HCT116 (cell line): ENCODE measurements around the gene MLH1. TPM values are rescaled to one million over a fixed set of nuclear protein-coding genes. Genes with fewer than 3 reads are reported as not detected.

Experiments used
- ATAC-seq: fragments of 200-7000 bp; cut with Tn5 transposase; 2 replicates; pipeline ENCODE4 v1.9.1; 2020; ENCODE audit warnings: mild to moderate bottlenecking, moderate library complexity
- BruUV-seq: library from RNA; stranded (reverse); fragments of 400-500 nt; replicated peaks from 2 replicates; lab custom pipeline; 2021; lab: Mats Ljungman, UMichigan
- CTCF ChIA-PET: fragments of 300-600 bp; sonication (Branson Sonifier 250); formaldehyde crosslinking; loops from one replicate; lab custom pipeline; 2021; ENCODE audit warnings: antibody characterized with exemption; lab: Charles Lee
- POLR2A ChIA-PET: fragments of 300-600, 350-600 bp; sonication (Branson Sonifier 250); formaldehyde crosslinking; loops from one replicate; lab custom pipeline; 2021; ENCODE audit warnings: antibody characterized with exemption; lab: Charles Lee
- RAD21 ChIA-PET, 2 experiments: fragments of 300-600 bp; sonication (Branson Sonifier 250); formaldehyde crosslinking; loops; one replicate each; lab custom pipeline; 2023; ENCODE audit warnings: low total read pairs in 2 of 2; ENCODE audit not compliant: uncharacterized antibody in 2 of 2, unreplicated experiment in 2 of 2, low non-redundant PET in 1 of 2; lab: Charles Lee
- DNase-seq: peaks from one replicate; pipeline ENCODE4 v3.0.0-alpha.2; 2010; ENCODE audit warnings: low read depth, low spot score
- H2AFZ ChIP-seq: fragments of 200-600 bp; shearing (Covaris generic), sonication (generic); 2 replicates; pipeline ENCODE4 v1.6.1; 2017; ENCODE audit warnings: low read depth, mixed run types, mixed read lengths, antibody characterized with exemption, low read length; ENCODE audit not compliant: poor library complexity, severe bottlenecking
- H3K27ac ChIP-seq: 2 replicates; pipeline ENCODE4 v1.5.1; 2012; ENCODE audit warnings: low read depth, low read length
- H3K27me3 ChIP-seq: fragments of 200-600 bp; sonication (generic); 2 replicates; pipeline ENCODE4 v1.6.1; 2016; ENCODE audit warnings: mixed run types, low read length, mixed read lengths; ENCODE audit not compliant: insufficient read depth
- H3K36me3 ChIP-seq, 2 experiments: fragments of 200-500 bp in 1 of 2; fragments of 200-600 bp in 1 of 2; sonication (Bioruptor generic) in 1 of 2; sonication (generic) in 1 of 2; 2 replicates each; pipeline versions ENCODE4 v1.5.1 to v1.6.1; 2014 to 2016; ENCODE audit warnings: low read length in 2 of 2, inconsistent platforms in 1 of 2, mixed read lengths in 1 of 2, mixed run types in 1 of 2; ENCODE audit not compliant: insufficient read depth in 2 of 2, control insufficient read depth in 1 of 2
- H3K4me1 ChIP-seq, 2 experiments: fragments of 200-600 bp in 1 of 2; sonication (generic) in 1 of 2; 2 replicates each; pipeline versions ENCODE4 v1.5.1 to v1.6.1; 2012 to 2017; ENCODE audit warnings: low read length in 2 of 2, inconsistent platforms in 1 of 2, mild to moderate bottlenecking in 1 of 2, mixed read lengths in 1 of 2, mixed run types in 1 of 2, moderate library complexity in 1 of 2; ENCODE audit not compliant: insufficient read depth in 2 of 2, control insufficient read depth in 1 of 2
- H3K4me2 ChIP-seq: fragments of 200-600 bp; sonication (generic); 2 replicates; pipeline ENCODE4 v1.6.1; 2017; ENCODE audit warnings: mixed run types, low read length, mixed read lengths
- H3K4me3 ChIP-seq, 2 experiments: fragments of 200-600 bp in 1 of 2; sonication (generic) in 1 of 2; replicated peaks in 1 of 2; 2 replicates each; pipeline ENCODE4 v1.5.1; 2011 to 2016; ENCODE audit warnings: low read length in 2 of 2, control low read depth in 1 of 2, low read depth in 1 of 2, mild to moderate bottlenecking in 1 of 2, mixed read lengths in 1 of 2, mixed run types in 1 of 2
- H3K79me2 ChIP-seq: fragments of 200-600 bp; sonication (generic); 2 replicates; pipeline ENCODE4 v1.6.1; 2017; ENCODE audit warnings: mild to moderate bottlenecking, mixed run types, low read length, moderate library complexity, mixed read lengths; ENCODE audit not compliant: insufficient read depth
- H3K9ac ChIP-seq: fragments of 200-600 bp; sonication (generic); 2 replicates; pipeline ENCODE4 v1.6.1; 2016; ENCODE audit warnings: low read length, mixed read lengths
- H3K9me2 ChIP-seq: fragments of 200-600 bp; sonication (generic), shearing (Covaris generic); 2 replicates; pipeline ENCODE4 v1.6.1; 2017; ENCODE audit warnings: mixed run types, mild to moderate bottlenecking, moderate library complexity; ENCODE audit not compliant: insufficient read depth
- H3K9me3 ChIP-seq, 2 experiments: fragments of 200-500 bp in 1 of 2; fragments of 200-600 bp in 1 of 2; sonication (Bioruptor generic) in 1 of 2; sonication (generic) in 1 of 2; 2 replicates each; pipeline ENCODE4 v1.6.1; 2014 to 2017; ENCODE audit warnings: low read length in 2 of 2, mixed read lengths in 2 of 2, inconsistent platforms in 1 of 2, low read depth in 1 of 2, mild to moderate bottlenecking in 1 of 2, mixed run types in 1 of 2, moderate library complexity in 1 of 2; ENCODE audit not compliant: control insufficient read depth in 1 of 2, insufficient read depth in 1 of 2
- H4K20me1 ChIP-seq: fragments of 200-600 bp; sonication (generic), shearing (Covaris generic); 2 replicates; pipeline ENCODE4 v1.6.1; 2017; ENCODE audit warnings: mixed run types, mild to moderate bottlenecking, moderate library complexity; ENCODE audit not compliant: insufficient read depth
- CBX3 ChIP-seq: IDR thresholded peaks from 2 replicates; pipeline ENCODE4 v1.6.1; 2012; ENCODE audit warnings: low read depth
- EGR1 ChIP-seq: IDR thresholded peaks from 2 replicates; pipeline ENCODE4 v1.6.1; 2012; ENCODE audit warnings: low read depth
- JUND ChIP-seq: IDR thresholded peaks from 2 replicates; pipeline ENCODE4 v1.6.1; 2012
- POLR2A ChIP-seq: IDR thresholded peaks from 2 replicates; pipeline ENCODE4 v1.7.0; 2011; ENCODE audit warnings: borderline replicate concordance; ENCODE audit not compliant: insufficient read depth, insufficient read length; ENCODE audit errors: extremely low read depth
- POLR2AphosphoS5 ChIP-seq: IDR thresholded peaks from 2 replicates; pipeline ENCODE4 v1.6.1; 2011; ENCODE audit warnings: mild to moderate bottlenecking, low read depth, low read length, moderate library complexity
- RAD21 ChIP-seq: IDR thresholded peaks from 2 replicates; pipeline ENCODE4 v1.6.1; 2012; ENCODE audit warnings: low read depth, mild to moderate bottlenecking
- SRF ChIP-seq: IDR thresholded peaks from 2 replicates; pipeline ENCODE4 v1.6.1; 2012; ENCODE audit warnings: low read depth
- YY1 ChIP-seq: IDR thresholded peaks from 2 replicates; pipeline ENCODE4 v1.6.1; 2011; ENCODE audit warnings: low read length, low read depth, moderate library complexity, mild to moderate bottlenecking; ENCODE audit not compliant: insufficient replicate concordance; ENCODE audit errors: extremely low read depth
- ZNF274 ChIP-seq: fragments of 200-500 bp; sonication (Bioruptor generic); IDR thresholded peaks from 2 replicates; pipeline ENCODE4 v1.6.1; 2014; ENCODE audit warnings: mild to moderate bottlenecking, low read depth, low read length, inconsistent platforms
- intact Hi-C: fragments of 100-400 bp; cut with micrococcal nuclease; formaldehyde crosslinking; loops from 2 replicates; pipeline ENCODE4 v1.10.0; 2022
- total RNA-seq: library from RNA; stranded (reverse); gene quantifications from one replicate; pipeline ENCODE4 v1.2.1, GENCODE V29; 2021; ENCODE audit not compliant: unreplicated experiment
- TF ChIP-seq, protein P1 (sequence below), 3 experiments: fragments of 200-600 bp in 1 of 3; sonication (generic) in 1 of 3; IDR thresholded peaks in 2 of 3; conservative IDR thresholded peaks in 1 of 3; 2 replicates each; pipeline ENCODE4 v1.5.1; 2012 to 2017; ENCODE audit warnings: low read depth in 2 of 3, low read length in 2 of 3, antibody characterized with exemption in 1 of 3, borderline replicate concordance in 1 of 3, control low read depth in 1 of 3, mild to moderate bottlenecking in 1 of 3, mixed read lengths in 1 of 3, mixed run types in 1 of 3, moderate library complexity in 1 of 3; ENCODE audit not compliant: insufficient read depth in 1 of 3

Gene MLH1
- total RNA-seq, 1 experiment from 2014 or later: 9.6 TPM

DNA sequence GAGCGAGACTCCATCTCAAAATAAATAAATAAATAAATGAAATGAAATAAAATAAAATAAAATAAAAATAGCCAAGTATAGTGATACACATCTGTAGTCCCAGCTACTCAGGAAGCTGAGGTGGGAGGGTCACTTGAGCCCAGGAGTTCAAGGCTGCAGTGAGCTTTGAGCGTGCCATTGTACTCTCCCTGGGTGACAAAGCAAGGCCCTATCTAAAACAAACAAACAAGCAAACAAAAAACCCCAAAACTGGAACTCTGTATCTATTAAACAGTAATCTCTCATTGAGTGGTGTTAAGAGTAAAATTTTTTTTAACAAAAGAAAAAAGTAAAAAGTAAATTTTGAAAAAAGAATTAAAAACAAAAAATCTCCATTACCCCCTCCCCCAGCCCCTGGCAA is 21.2 kb upstream of the MLH1 start:
- no TSS peak for BruUV-seq
- no peaks in the 10 kb centered on the region for H3K79me2 ChIP-seq
- no peaks in the 10 kb centered on the region for H3K9me3 ChIP-seq
- no peaks in the 10 kb centered on the region for H3K27me3 ChIP-seq
- DNase-seq: no peak
- intact Hi-C loops: no loop called here
- peaks cover 0 to 9% of the 10 kb centered on the region in 2 experiments; a peak in 2 of 4 replicates for H3K4me1 ChIP-seq
- no peak for TF ChIP-seq EGR1
- TF ChIP-seq POLR2AphosphoS5: no peak
- CTCF ChIA-PET: interaction anchor here (1.6 kb wide), 1 partner anchor 14 kb away, joined by 5 read pairs; no protein-coding TSS in a partner anchor
- no peaks in the 10 kb centered on the region for H4K20me1 ChIP-seq
- POLR2A ChIA-PET: no interaction called here
- H3K4me3 ChIP-seq: no peak overlapping the region
- no peak overlapping the region for H3K4me2 ChIP-seq
- H3K36me3 ChIP-seq: no peaks in the 10 kb centered on the region
- no peak overlapping the region for H3K27ac ChIP-seq
- no peak for ATAC-seq
- no peak overlapping the region for H3K9ac ChIP-seq
- RAD21 ChIA-PET: no interaction called here
- H2AFZ ChIP-seq: no peak overlapping the region
- no peaks in the 10 kb centered on the region for H3K9me2 ChIP-seq

DNA sequence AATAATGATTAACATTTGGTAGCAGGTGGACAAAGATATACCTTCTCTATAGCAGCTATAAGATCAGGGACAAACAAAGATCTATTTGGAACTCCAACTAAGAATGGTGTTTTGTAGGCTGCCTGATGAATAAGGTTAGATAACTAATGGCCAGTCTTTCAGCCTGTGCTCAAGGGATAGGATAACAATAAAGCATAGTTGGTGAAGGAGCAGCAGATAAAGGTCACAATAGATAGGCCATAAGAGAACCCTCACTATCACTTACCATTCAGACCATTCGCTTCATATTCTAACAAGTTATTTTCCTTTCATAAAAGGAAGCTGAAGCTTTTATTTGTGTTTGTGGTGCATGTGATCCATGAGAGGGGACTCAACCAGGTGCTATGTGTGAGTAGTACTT is 20.2 kb upstream of the MLH1 start:
- BruUV-seq: no TSS peak

More for the DNA sequence above, 20.2 kb upstream of the MLH1 start:
- Histone ChIP-seq H3K9ac (no peak overlapping the region), H4K20me1 (no peaks in the 10 kb centered on the region), H3K79me2 (no peaks in the 10 kb centered on the region), H3K9me2 (no peaks in the 10 kb centered on the region), H2AFZ (no peak overlapping the region), H3K27ac (no peak overlapping the region), H3K27me3 (no peaks in the 10 kb centered on the region), H3K4me3 (no peak overlapping the region), H3K9me3 (no peaks in the 10 kb centered on the region), H3K4me1 (peaks cover 0 to 9% of the 10 kb centered on the region in 2 experiments; a peak in 2 of 4 replicates), H3K36me3 (no peaks in the 10 kb centered on the region), H3K4me2 (no peak overlapping the region)
- intact Hi-C loops: no loop called here
- no peak for DNase-seq
- ChIA-PET RAD21 (no interaction called here), CTCF (interaction anchor here (1.6 kb wide), 1 partner anchor 15 kb away, joined by 5 read pairs; no protein-coding TSS in a partner anchor), POLR2A (no interaction called here)
- no peak for ATAC-seq
- TF ChIP-seq YY1 (no peak), RAD21 (no peak), ZNF274 (no peak), POLR2A (no peak), SRF (no peak), CBX3 (no peak), JUND (no peak), EGR1 (no peak)
- TF ChIP-seq, protein P1, sequence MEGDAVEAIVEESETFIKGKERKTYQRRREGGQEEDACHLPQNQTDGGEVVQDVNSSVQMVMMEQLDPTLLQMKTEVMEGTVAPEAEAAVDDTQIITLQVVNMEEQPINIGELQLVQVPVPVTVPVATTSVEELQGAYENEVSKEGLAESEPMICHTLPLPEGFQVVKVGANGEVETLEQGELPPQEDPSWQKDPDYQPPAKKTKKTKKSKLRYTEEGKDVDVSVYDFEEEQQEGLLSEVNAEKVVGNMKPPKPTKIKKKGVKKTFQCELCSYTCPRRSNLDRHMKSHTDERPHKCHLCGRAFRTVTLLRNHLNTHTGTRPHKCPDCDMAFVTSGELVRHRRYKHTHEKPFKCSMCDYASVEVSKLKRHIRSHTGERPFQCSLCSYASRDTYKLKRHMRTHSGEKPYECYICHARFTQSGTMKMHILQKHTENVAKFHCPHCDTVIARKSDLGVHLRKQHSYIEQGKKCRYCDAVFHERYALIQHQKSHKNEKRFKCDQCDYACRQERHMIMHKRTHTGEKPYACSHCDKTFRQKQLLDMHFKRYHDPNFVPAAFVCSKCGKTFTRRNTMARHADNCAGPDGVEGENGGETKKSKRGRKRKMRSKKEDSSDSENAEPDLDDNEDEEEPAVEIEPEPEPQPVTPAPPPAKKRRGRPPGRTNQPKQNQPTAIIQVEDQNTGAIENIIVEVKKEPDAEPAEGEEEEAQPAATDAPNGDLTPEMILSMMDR (IDR thresholded peaks at IDR 0.05 in 2 of 3, conservative IDR thresholded peaks at IDR 0.05 in 1 of 3; ENCODE audit: borderline replicate concordance in 1 of 3, insufficient read depth in 1 of 3, low read depth in 2 of 3, low read length in 2 of 3): no peak
